ENCODE measurements around the gene ISG20.
"Not testable (repeated sequence)": the region's sequence is repeated elsewhere in the genome, so short reads cannot be mapped to it uniquely, and the experiment has no call there.

The ISG20 gene

GRCh38 chr15:88624156-88624970 is 14.5 kb upstream of the ISG20 start:
- Mint-ChIP-seq H3K4me3 (peak overlapping the region; percentile 91), H3K4me1 (peaks cover 82% of the 10 kb centered on the region), H3K9me3 (no peaks in the 10 kb centered on the region), H3K36me3 (peaks cover 48% of the 10 kb centered on the region), H3K27ac (peak overlapping the region; percentile 95), H3K27me3 (peaks cover 4% of the 10 kb centered on the region)
- CTCF ChIA-PET: interaction anchor here (0.6 to 2.9 kb wide), 22 partner anchors 11 to 428 kb away, joined by 3 to 39 read pairs (median 6); partner anchors contain the start of gene HAPLN3
- DNase-seq: peak; percentile 68

- peaks cover 89% of the 10 kb centered on the region for H3K4me1 Mint-ChIP-seq
- peaks cover 4% of the 10 kb centered on the region for H3K27me3 Mint-ChIP-seq
- peak overlapping the region; percentile 91 for H3K4me3 Mint-ChIP-seq
- peaks cover 55% of the 10 kb centered on the region for H3K36me3 Mint-ChIP-seq
- peak; percentile 16 for DNase-seq
- CTCF ChIA-PET: interaction anchor here (0.7 to 2.9 kb wide), 20 partner anchors 10 to 427 kb away, joined by 3 to 39 read pairs (median 6); partner anchors contain the start of gene HAPLN3
- H3K9me3 Mint-ChIP-seq: no peaks in the 10 kb centered on the region
- peak overlapping the region; percentile 95 for H3K27ac Mint-ChIP-seq
Measured at GRCh38 chr15:88624971-88625490, 13.8 kb upstream of the ISG20 start.

- H3K4me3 Mint-ChIP-seq: no peak overlapping the region
- H3K27me3 Mint-ChIP-seq: peaks cover under 1% of the 10 kb centered on the region
- H3K4me1 Mint-ChIP-seq: peaks cover 91% of the 10 kb centered on the region
- H3K36me3 Mint-ChIP-seq: peaks cover 65% of the 10 kb centered on the region
- peak overlapping the region; percentile 91 for H3K27ac Mint-ChIP-seq
- H3K9me3 Mint-ChIP-seq: no peaks in the 10 kb centered on the region
- DNase-seq: peak; percentile 21
- CTCF ChIA-PET: interaction anchor here (1.4 to 2.9 kb wide), 3 partner anchors 10 to 75 kb away, joined by 5 to 39 read pairs (median 6); no protein-coding TSS in a partner anchor
Measured at GRCh38 chr15:88625943-88626741, 12.7 kb upstream of the ISG20 start.

- peak; percentile 90 for DNase-seq
- Mint-ChIP-seq H3K27ac (peak overlapping the region; percentile 91), H3K36me3 (peaks cover 75% of the 10 kb centered on the region), H3K27me3 (no peaks in the 10 kb centered on the region), H3K4me3 (peak overlapping the region; percentile 25), H3K9me3 (no peaks in the 10 kb centered on the region), H3K4me1 (peaks cover 99% of the 10 kb centered on the region)
- CTCF ChIA-PET: interaction anchor here (0.7 to 1.4 kb wide), 3 partner anchors 9 to 270 kb away, joined by 4 to 5 read pairs (median 4); no protein-coding TSS in a partner anchor
Measured at GRCh38 chr15:88627463-88627862, 11.4 kb upstream of the ISG20 start.

- Mint-ChIP-seq H3K4me3 (peak overlapping the region; percentile 25), H3K27ac (peak overlapping the region; percentile 91), H3K36me3 (peaks cover 77% of the 10 kb centered on the region), H3K9me3 (no peaks in the 10 kb centered on the region), H3K4me1 (peaks cover 100% of the 10 kb centered on the region), H3K27me3 (no peaks in the 10 kb centered on the region)
- peak; percentile 6 for DNase-seq
- CTCF ChIA-PET: interaction anchor here (0.7 to 1.0 kb wide), 2 partner anchors 36 to 270 kb away, joined by 4 read pairs; no protein-coding TSS in a partner anchor
Measured at GRCh38 chr15:88628018-88628654, 10.7 kb upstream of the ISG20 start.

GRCh38 chr15:88629071-88629470 is 9.7 kb upstream of the ISG20 start:
- H3K36me3 Mint-ChIP-seq: peaks cover 76% of the 10 kb centered on the region
- H3K27me3 Mint-ChIP-seq: no peaks in the 10 kb centered on the region
- no peak overlapping the region for H3K4me3 Mint-ChIP-seq
- peaks cover 98% of the 10 kb centered on the region for H3K4me1 Mint-ChIP-seq
- peak; percentile 7 for DNase-seq
- H3K9me3 Mint-ChIP-seq: no peaks in the 10 kb centered on the region
- CTCF ChIA-PET: no interaction called here
- peak overlapping the region; percentile 91 for H3K27ac Mint-ChIP-seq

GRCh38 chr15:88630141-88630721 is 8.6 kb upstream of the ISG20 start:
- CTCF ChIA-PET: interaction anchor here (1.0 kb wide), 2 partner anchors 8 to 19 kb away, joined by 3 read pairs; no protein-coding TSS in a partner anchor
- Mint-ChIP-seq H3K4me1 (peaks cover 97% of the 10 kb centered on the region), H3K4me3 (peak overlapping the region; percentile 47), H3K27ac (peak overlapping the region; percentile 91), H3K36me3 (peaks cover 77% of the 10 kb centered on the region), H3K27me3 (no peaks in the 10 kb centered on the region), H3K9me3 (no peaks in the 10 kb centered on the region)
- peak; percentile 66 for DNase-seq

- H3K27ac Mint-ChIP-seq: peak overlapping the region; percentile 91
- no peaks in the 10 kb centered on the region for H3K9me3 Mint-ChIP-seq
- peaks cover 77% of the 10 kb centered on the region for H3K36me3 Mint-ChIP-seq
- DNase-seq: no peak
- H3K4me1 Mint-ChIP-seq: peaks cover 96% of the 10 kb centered on the region
- no peaks in the 10 kb centered on the region for H3K27me3 Mint-ChIP-seq
- no peak overlapping the region for H3K4me3 Mint-ChIP-seq
- CTCF ChIA-PET: interaction anchor here (1.0 to 1.6 kb wide), 3 partner anchors 9 to 33 kb away, joined by 3 read pairs; no protein-coding TSS in a partner anchor
Measured at GRCh38 chr15:88630798-88631463, 7.9 kb upstream of the ISG20 start.

- Mint-ChIP-seq H3K36me3 (peaks cover 80% of the 10 kb centered on the region), H3K4me1 (peaks cover 96% of the 10 kb centered on the region), H3K27me3 (no peaks in the 10 kb centered on the region), H3K27ac (peak overlapping the region; percentile 91), H3K4me3 (no peak overlapping the region), H3K9me3 (no peaks in the 10 kb centered on the region)
- CTCF ChIA-PET: interaction anchor here (1.0 to 1.6 kb wide), 2 partner anchors 18 to 32 kb away, joined by 3 read pairs; no protein-coding TSS in a partner anchor
- DNase-seq: no peak
Measured at GRCh38 chr15:88631464-88632028, 7.3 kb upstream of the ISG20 start.

- CTCF ChIA-PET: interaction anchor here (1.6 to 4.0 kb wide), 2 partner anchors 8 to 31 kb away, joined by 3 to 23 read pairs; no protein-coding TSS in a partner anchor
- not testable (repeated sequence) for H3K27me3 Mint-ChIP-seq, H3K9me3 Mint-ChIP-seq, H3K4me3 Mint-ChIP-seq
- Mint-ChIP-seq H3K36me3 (peaks cover 78% of the 10 kb centered on the region), H3K4me1 (peaks cover 96% of the 10 kb centered on the region), H3K27ac (peak overlapping the region; percentile 91)
- peak; percentile 45 for DNase-seq
Measured at GRCh38 chr15:88632797-88633196, 6.0 kb upstream of the ISG20 start.

GRCh38 chr15:88634449-88634848 is 4.4 kb upstream of the ISG20 start:
- no peaks in the 10 kb centered on the region for H3K27me3 Mint-ChIP-seq
- no peak for DNase-seq
- H3K4me3 Mint-ChIP-seq: no peak overlapping the region
- H3K9me3 Mint-ChIP-seq: no peaks in the 10 kb centered on the region
- CTCF ChIA-PET: interaction anchor here (4.0 kb wide), 1 partner anchor 10 kb away, joined by 23 read pairs; no protein-coding TSS in a partner anchor
- peak overlapping the region; percentile 91 for H3K27ac Mint-ChIP-seq
- peaks cover 91% of the 10 kb centered on the region for H3K4me1 Mint-ChIP-seq
- peaks cover 65% of the 10 kb centered on the region for H3K36me3 Mint-ChIP-seq

- CTCF ChIA-PET: interaction anchor here (1.0 to 4.0 kb wide), 3 partner anchors 9 to 13 kb away, joined by 4 to 23 read pairs (median 5); partner anchors contain the start of gene AEN
- peak overlapping the region; percentile 91 for H3K27ac Mint-ChIP-seq
- H3K36me3 Mint-ChIP-seq: peaks cover 63% of the 10 kb centered on the region
- no peaks in the 10 kb centered on the region for H3K27me3 Mint-ChIP-seq
- no peaks in the 10 kb centered on the region for H3K9me3 Mint-ChIP-seq
- peaks cover 91% of the 10 kb centered on the region for H3K4me1 Mint-ChIP-seq
- peak overlapping the region; percentile 74 for H3K4me3 Mint-ChIP-seq
- DNase-seq: peak; percentile 62
Measured at GRCh38 chr15:88635318-88635717, 3.5 kb upstream of the ISG20 start.

Data from activated naive CD4-positive, alpha-beta T cell treated with anti-CD3 and anti-CD28 coated beads, Interleukin-2, amount 10 ng/mL, durations not matched to agents 7 days and 5 days (primary cell).